ENCODE data around the gene GRAP.

The GRAP gene

GRCh38 chr17:19002805-19003542 is 43.8 kb downstream of the GRAP start:
- DNase-seq (ENCODE audit: low read depth, low spot score) = no peak

GRCh38 chr17:19001907-19002590 is 44.7 kb downstream of the GRAP start:
- no peak for DNase-seq (ENCODE audit: low read depth, low spot score)

- DNase-seq (ENCODE audit: low read depth, low spot score) = no peak
These were observed 46.0 kb downstream of the GRAP start for GRCh38 chr17:19000531-19001325.

GRCh38 chr17:18999911-19000310 is 46.8 kb downstream of the GRAP start:
- no peak for DNase-seq (ENCODE audit: low read depth, low spot score)

DNA sequence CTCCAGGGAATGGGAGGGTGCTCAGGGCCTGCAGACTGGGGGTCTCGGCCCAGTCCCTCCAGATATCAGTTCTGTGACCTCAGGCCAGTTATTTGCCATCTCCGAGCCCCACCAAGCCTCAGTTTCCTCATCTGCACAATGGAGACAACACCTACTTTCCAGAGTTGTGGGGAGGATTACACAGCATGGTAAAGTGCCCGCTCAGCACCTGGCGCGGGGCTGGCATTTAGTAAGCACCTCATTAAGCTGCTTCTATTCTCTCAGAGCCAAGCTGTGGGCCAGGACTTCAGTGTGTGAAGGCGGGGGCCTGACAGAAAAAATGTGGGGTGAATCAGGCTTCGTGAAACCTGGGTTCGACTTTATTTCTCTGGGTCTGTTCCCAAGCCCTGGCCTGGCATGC is 47.4 kb downstream of the GRAP start:
- DNase-seq (ENCODE audit: low read depth, low spot score) = no peak

DNA sequence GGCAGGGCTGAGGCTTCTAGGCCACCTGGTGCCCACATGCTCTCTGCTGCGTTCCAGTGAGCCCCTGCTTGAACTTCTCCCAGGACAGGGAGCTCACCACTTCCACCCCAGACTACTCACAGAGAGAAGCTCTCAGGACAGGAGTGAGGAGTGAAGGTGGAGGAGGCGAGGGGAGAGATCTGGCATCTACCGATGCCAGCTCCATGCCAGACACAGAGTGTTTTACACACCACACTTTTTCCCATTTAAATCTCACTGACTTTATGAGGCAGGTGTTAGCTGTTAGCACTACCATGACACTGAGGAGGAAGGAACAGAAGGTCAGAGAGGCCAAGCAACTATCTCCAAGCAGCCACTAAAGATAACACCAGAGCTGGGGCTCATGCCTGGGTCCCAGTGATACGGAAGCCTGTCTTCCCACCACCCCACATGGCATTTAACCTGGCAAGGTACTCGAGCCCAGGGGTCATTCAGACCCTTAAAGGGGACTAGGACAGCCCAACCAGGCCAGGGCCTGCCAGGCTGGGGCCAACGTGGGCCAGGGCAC is 49.0 kb downstream of the GRAP start:
- DNase-seq (ENCODE audit: low read depth, low spot score) = no peak

GRCh38 chr17:18996458-18996857 is 50.3 kb downstream of the GRAP start:
- DNase-seq (ENCODE audit: low read depth, low spot score) = no peak

- no peak for DNase-seq (ENCODE audit: low read depth, low spot score)
These were observed 51.5 kb downstream of the GRAP start for GRCh38 chr17:18995220-18995619.

- no peak for DNase-seq (ENCODE audit: low read depth, low spot score)
These were observed 52.1 kb downstream of the GRAP start for GRCh38 chr17:18994631-18995030.

DNA sequence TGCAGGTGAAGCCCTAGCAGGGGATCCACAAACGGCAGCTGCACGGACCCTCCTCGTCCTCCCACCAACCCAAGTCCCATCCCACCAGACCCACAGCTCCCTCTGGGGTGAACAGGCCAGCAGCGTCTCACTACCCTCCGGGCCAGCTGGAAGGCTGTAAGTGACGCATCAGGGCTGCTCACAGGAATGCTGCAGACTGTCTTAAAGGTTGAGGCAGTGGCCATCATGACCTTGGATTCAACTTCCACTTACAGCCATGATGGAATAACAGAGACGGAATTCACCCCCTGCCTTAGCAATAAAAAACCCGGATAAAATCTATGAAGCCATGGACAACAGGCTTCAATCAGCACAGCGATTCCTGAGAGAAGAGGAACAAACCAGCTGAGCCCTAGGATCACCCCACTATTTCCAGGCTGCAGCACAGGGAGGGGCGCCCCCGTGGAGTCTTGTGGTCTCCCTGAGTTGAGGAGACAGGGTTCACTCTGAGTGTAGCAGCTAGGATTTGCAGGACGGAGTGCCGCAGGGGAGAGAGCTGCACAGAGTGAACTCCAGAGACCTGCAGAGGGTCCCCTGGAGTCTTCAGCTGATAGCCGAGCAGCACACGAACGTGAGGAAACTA is 52.7 kb downstream of the GRAP start:
- no peak for DNase-seq (ENCODE audit: low read depth, low spot score)

- no peak for DNase-seq (ENCODE audit: low read depth, low spot score)
These were observed 54.2 kb downstream of the GRAP start for GRCh38 chr17:18992454-18993130.

- DNase-seq (ENCODE audit: low read depth, low spot score) = no peak
These were observed 55.0 kb downstream of the GRAP start for GRCh38 chr17:18991531-18992315.

DNA sequence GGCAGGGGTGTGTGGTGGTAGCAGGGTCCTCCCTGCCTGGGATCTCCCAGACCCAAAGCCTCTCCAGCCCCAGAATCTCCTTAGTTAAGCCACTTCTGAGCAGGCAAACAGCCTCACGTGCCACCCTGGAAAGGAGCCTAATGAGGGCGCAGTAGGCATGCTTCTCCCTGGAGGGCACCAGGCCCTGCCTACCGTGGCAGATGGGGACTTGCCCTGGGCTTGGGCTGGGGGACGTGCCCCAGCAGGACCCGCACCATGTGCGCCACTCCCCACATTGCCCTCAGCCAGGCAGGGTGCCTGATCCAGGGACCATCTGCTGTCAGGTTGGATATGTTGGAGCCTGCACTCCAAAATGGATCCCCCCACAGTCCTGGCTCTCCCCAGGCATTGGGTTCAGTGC is 56.4 kb downstream of the GRAP start:
- no peak for DNase-seq (ENCODE audit: low read depth, low spot score)

GRCh38 chr17:18988546-18989173 is 58.1 kb downstream of the GRAP start:
- no peak for DNase-seq (ENCODE audit: low read depth, low spot score)

DNA sequence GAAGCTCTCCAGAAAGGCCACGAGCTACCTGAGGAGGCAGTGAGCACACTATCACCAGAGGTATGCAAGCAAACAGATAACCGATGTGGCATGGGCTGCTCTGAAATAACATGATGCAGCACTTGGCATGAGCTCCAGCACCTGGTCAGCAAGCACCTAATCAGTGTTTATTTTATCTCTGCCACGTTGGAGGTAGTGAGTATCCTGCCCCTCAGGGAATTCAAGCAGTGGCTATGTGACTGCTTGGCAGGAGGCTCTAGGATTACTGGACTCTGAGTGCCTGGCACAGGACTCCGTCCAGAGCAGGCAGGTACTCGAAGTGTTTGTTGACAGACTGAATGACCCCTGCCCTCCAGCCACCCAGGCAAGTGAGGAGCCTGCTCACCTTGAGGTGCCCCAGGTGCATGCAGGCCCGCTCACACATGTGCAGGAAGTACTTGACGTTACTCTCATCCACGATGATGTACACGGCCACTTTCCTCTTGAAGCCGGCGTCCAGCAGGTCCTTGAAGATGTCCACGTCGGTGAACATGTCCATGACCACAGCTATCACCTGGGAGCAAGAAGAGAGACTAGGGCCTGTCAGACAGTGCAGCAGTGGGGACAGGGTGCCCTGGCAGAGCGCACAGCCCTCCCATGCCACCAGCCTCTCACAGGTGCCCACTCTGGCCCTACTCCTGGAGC is 58.8 kb downstream of the GRAP start:
- DNase-seq (ENCODE audit: low read depth, low spot score) = no peak

DNA sequence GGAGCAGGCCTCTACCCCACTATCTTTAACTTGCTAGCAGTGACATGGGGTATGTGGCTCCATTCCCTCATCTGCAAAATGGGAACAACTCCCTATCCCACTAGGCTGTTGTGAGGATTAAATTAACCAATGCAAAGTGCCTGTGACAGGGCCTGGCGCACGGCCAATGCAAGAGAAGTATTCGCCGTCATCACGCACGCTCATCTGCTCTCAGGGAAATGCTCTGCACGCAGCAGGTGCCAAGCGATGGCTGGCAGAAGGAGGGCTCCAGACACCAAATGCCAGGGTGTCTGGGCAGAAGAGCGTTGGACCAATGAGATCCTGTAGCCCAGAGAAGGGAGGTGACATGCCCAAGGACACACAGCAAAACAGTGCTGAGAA is 59.5 kb downstream of the GRAP start:
- DNase-seq (ENCODE audit: low read depth, low spot score) = no peak

GRCh38 chr17:18986541-18987229 is 60.1 kb downstream of the GRAP start:
- DNase-seq (ENCODE audit: low read depth, low spot score) = no peak

DNA sequence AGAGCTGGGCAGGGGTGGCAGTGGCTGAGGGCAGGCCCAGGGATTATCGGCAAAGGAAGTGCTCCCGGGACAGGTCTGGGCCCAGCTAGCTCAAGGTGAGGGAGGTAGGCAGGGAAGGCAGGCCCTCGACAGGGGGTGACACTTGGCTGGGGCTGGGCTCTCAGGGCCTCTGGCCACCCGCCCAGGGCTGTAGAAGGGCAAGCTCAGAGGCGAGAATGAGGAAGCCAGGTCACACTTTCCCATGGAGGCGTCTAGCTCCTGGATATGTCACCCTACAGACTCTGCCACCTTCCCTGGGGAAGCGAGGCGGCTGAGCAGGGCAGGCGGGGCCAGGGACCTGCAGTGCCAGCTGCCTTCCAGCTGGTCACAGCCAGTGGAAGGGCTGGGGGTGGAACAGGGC is 61.3 kb downstream of the GRAP start:
- no peak for DNase-seq (ENCODE audit: low read depth, low spot score)
